Uterus (tissue), 2 donors: ENCODE measurements around the gene C7orf57.

Experiments used
- CTCF ChIP-seq, 4 experiments: fragments of 200-600 bp in 2 of 4; fragments of 450-650 bp in 2 of 4; sonication (generic) in 2 of 4; IDR thresholded peaks; one replicate each; pipeline ENCODE4 v1.5.1; 2016 to 2019; ENCODE audit warnings: antibody characterized with exemption in 4 of 4, mild to moderate bottlenecking in 2 of 4, moderate library complexity in 1 of 4
- POLR2A ChIP-seq, 2 donors: fragments of 450-650 bp; IDR thresholded peaks; one replicate each; pipeline ENCODE4 v1.6.1; 2016; ENCODE audit warnings: antibody characterized with exemption in 2 of 2, mild to moderate bottlenecking in 1 of 2, moderate library complexity in 1 of 2

GRCh38 chr7:48052748-48053147, 17.4 kb downstream of the C7orf57 start:
- TF ChIP-seq POLR2A (IDR thresholded peaks at IDR 0.05) = no peak
- TF ChIP-seq CTCF (IDR thresholded peaks at IDR 0.05) = no peak
